Panc1 (cell line): ENCODE results near the gene CNPY3. TPM values are rescaled to one million over a fixed set of nuclear protein-coding genes. Genes with fewer than 3 reads are reported as not detected.

Source experiments
- ATAC-seq: fragments of 200-7000 bp; cut with Tn5 transposase; 2 replicates; pipeline ENCODE4 v1.9.1; 2020; ENCODE audit warnings: mild to moderate bottlenecking, moderate library complexity
- BruUV-seq: library from RNA; stranded (reverse); fragments of 400-500 nt; replicated peaks from 2 replicates; lab custom pipeline; 2021; lab: Mats Ljungman, UMichigan
- CTCF ChIA-PET: fragments of 300-600 bp; sonication (Branson Sonifier 250); formaldehyde crosslinking; loops from one replicate; lab custom pipeline; 2022; ENCODE audit warnings: antibody characterized with exemption; lab: Charles Lee
- POLR2A ChIA-PET: fragments of 300-600 bp; sonication (Branson Sonifier 250); formaldehyde crosslinking; loops from one replicate; lab custom pipeline; 2022; ENCODE audit warnings: antibody characterized with exemption; lab: Charles Lee
- DNase-seq: peaks from one replicate; pipeline ENCODE4 v3.0.0-alpha.2; 2010; ENCODE audit warnings: low read depth, low spot score
- H3K27ac ChIP-seq: 2 replicates; pipeline ENCODE4 v1.5.1; 2011; ENCODE audit warnings: mild to moderate bottlenecking, low read length, inconsistent platforms
- H3K27me3 ChIP-seq: fragments of 200-500 bp; sonication (Bioruptor generic); 2 replicates; pipeline ENCODE4 v1.6.0; 2014; ENCODE audit warnings: low read length, inconsistent platforms; ENCODE audit not compliant: control insufficient read depth, insufficient read depth
- H3K36me3 ChIP-seq: fragments of 200-500 bp; sonication (Bioruptor generic); 2 replicates; pipeline ENCODE4 v1.5.1; 2014; ENCODE audit warnings: inconsistent platforms, mild to moderate bottlenecking, low read length, moderate library complexity; ENCODE audit not compliant: control insufficient read depth, insufficient read depth
- H3K4me1 ChIP-seq: 2 replicates; pipeline ENCODE4 v1.5.1; 2011; ENCODE audit warnings: inconsistent platforms, mild to moderate bottlenecking, low read length, moderate library complexity; ENCODE audit not compliant: control insufficient read depth, insufficient read depth
- H3K4me3 ChIP-seq, 2 experiments: 2 replicates each; pipeline ENCODE4 v1.5.1; 2011 to 2012; ENCODE audit warnings: low read depth in 2 of 2, low read length in 2 of 2, mild to moderate bottlenecking in 2 of 2, inconsistent platforms in 1 of 2, moderate library complexity in 1 of 2
- H3K9me3 ChIP-seq: fragments of 200-500 bp; sonication (Bioruptor generic); 2 replicates; pipeline ENCODE4 v1.5.1; 2014; ENCODE audit warnings: low read depth, mild to moderate bottlenecking, inconsistent platforms, low read length, moderate library complexity; ENCODE audit not compliant: control insufficient read depth, insufficient read depth
- CTCF ChIP-seq: fragments of 450-650 bp; IDR thresholded peaks from 2 replicates; pipeline ENCODE4 v1.5.1; 2017; ENCODE audit warnings: mild to moderate bottlenecking
- POLR2AphosphoS5 ChIP-seq: IDR thresholded peaks from 2 replicates; pipeline ENCODE4 v1.6.1; 2012; ENCODE audit warnings: mild to moderate bottlenecking, low read depth, low read length, moderate library complexity
- REST ChIP-seq, 2 experiments: IDR thresholded peaks; 2 replicates each; pipeline ENCODE4 v1.6.1; 2011 to 2012; ENCODE audit warnings: low read depth in 2 of 2, control low read depth in 1 of 2, low read length in 1 of 2, mild to moderate bottlenecking in 1 of 2, moderate library complexity in 1 of 2; ENCODE audit not compliant: insufficient read depth in 1 of 2
- SIN3A ChIP-seq: IDR thresholded peaks from 2 replicates; pipeline ENCODE4 v1.6.1; 2012; ENCODE audit warnings: low read depth, mild to moderate bottlenecking, low read length, moderate library complexity, borderline replicate concordance; ENCODE audit not compliant: insufficient read depth
- TCF7L2 ChIP-seq: IDR thresholded peaks from 2 replicates; pipeline ENCODE4 v1.6.1; 2011; ENCODE audit warnings: mild to moderate bottlenecking, low read depth, low read length, inconsistent platforms
- in situ Hi-C: cut with HindIII; loops from 2 replicates; pipeline ENCODE4 v1.10.0; 2016; ENCODE audit warnings: low sequenced_read_pairs, low pct_unique_long_range_greater_than_20kb
- intact Hi-C: fragments of 100-400 bp; cut with micrococcal nuclease; formaldehyde crosslinking; loops from one replicate; pipeline ENCODE4 v1.10.0; 2022; ENCODE audit not compliant: unreplicated experiment
- total RNA-seq: library from RNA; stranded (reverse); gene quantifications from one replicate; pipeline ENCODE4 v1.2.1, GENCODE V29; 2021; ENCODE audit not compliant: unreplicated experiment

Gene CNPY3
- total RNA-seq, 1 experiment from 2014 or later = 72.8 TPM

- Histone ChIP-seq H3K27me3 (no peaks in the 10 kb centered on the region), H3K4me3 (peak overlapping the region; percentile 82 to 97), H3K9me3 (no peaks in the 10 kb centered on the region), H3K4me1 (peaks cover 9% of the 10 kb centered on the region; the same call in 1 of the 2 replicates), H3K27ac (peak overlapping the region; percentile 98), H3K36me3 (peaks cover 2% of the 10 kb centered on the region; the same call in 1 of the 2 replicates)
- ATAC-seq (peak; percentile 5; the same call in 1 of the 2 replicates), DNase-seq (peak; percentile 1)
- in situ Hi-C loops (no loop called here), intact Hi-C loops (no loop called here)
- TF ChIP-seq POLR2AphosphoS5 = no peak
- TF ChIP-seq SIN3A = no peak
- TF ChIP-seq CTCF = no peak
- no peak for TF ChIP-seq REST (IDR thresholded peaks at IDR 0.05; ENCODE audit: insufficient read depth in 1 of 2, low read depth in 2 of 2, low read length in 1 of 2)
- no peak for TF ChIP-seq TCF7L2
- ChIA-PET POLR2A (interaction anchor here (0.5 to 1.3 kb wide), 3 partner anchors 8 to 212 kb away, joined by 4 to 7 read pairs (median 5); no protein-coding TSS in a partner anchor), CTCF (interaction anchor here (0.6 to 0.7 kb wide), 3 partner anchors 34 to 440 kb away, joined by 4 read pairs; partner anchors contain the start of gene ZNF318)
- TSS peak; percentile 89 for BruUV-seq
Measured at GRCh38 chr6:42929821-42930360, 611 bp downstream of the CNPY3 start.

GRCh38 chr6:42932412-42932811 lies 3.1 kb downstream of the CNPY3 start:
- H3K27ac ChIP-seq = no peak overlapping the region
- no peaks in the 10 kb centered on the region for H3K9me3 ChIP-seq
- peaks cover 4% of the 10 kb centered on the region; the same call in 1 of the 2 replicates for H3K4me1 ChIP-seq
- no peak for TF ChIP-seq POLR2AphosphoS5
- no peak for TF ChIP-seq REST (IDR thresholded peaks at IDR 0.05; ENCODE audit: insufficient read depth in 1 of 2, low read depth in 2 of 2, low read length in 1 of 2)
- no peak for TF ChIP-seq CTCF
- no peak for TF ChIP-seq SIN3A
- TF ChIP-seq TCF7L2 = no peak
- BruUV-seq = no TSS peak
- ChIA-PET CTCF (no interaction called here), POLR2A (interaction anchor here (0.6 kb wide), 1 partner anchor 218 kb away, joined by 8 read pairs; no protein-coding TSS in a partner anchor)
- H3K27me3 ChIP-seq = no peaks in the 10 kb centered on the region
- H3K4me3 ChIP-seq = no peak overlapping the region
- ATAC-seq (no peak), DNase-seq (no peak)
- in situ Hi-C loops = no loop called here
- intact Hi-C loops = no loop called here
- H3K36me3 ChIP-seq = peaks cover 8% of the 10 kb centered on the region; the same call in 1 of the 2 replicates
